NK-92 treated with Interleukin-12 subunit alpha and Interleukin-12 subunit beta, amount 100 ng/mL, for 24 hours (cell line): ENCODE measurements around the gene WFDC9.
"Not testable (repeated sequence)": the region's sequence is repeated elsewhere in the genome, so short reads cannot be mapped to it uniquely, and the experiment has no call there.

Experiments
- DNase-seq: peaks from one replicate; lab custom pipeline; 2025; lab: John Stamatoyannopoulos, UW

WFDC9 gene

GRCh38 chr20:45631184-45631583, at the start of gene WFDC9:
Gene WFDC9, minus strand, starts transcription at chr20:45631284. Its CDS starts 21,103 bp downstream, at chr20:45610181.
- no peak for DNase-seq

DNA sequence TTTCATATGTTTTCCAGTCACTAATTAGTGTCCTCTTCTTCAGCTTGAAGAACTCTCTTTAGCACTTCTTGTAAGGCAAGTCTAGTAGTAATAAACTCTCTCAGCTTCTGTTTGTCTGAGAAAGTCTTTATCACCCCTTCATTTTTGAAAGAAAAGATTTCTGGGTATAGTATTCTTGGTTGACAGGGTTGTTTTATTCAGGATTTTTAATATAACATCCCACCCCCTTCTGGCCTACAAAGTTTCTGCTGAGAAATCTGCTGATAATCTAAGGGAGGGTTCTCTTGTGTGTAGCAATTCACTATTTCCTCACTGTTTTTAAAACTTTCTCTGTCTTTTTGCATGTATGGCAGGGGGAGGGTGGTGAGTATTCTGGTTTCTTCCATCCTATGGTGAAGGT, 48.6 kb upstream of the WFDC9 start:
- DNase-seq: no peak

DNA sequence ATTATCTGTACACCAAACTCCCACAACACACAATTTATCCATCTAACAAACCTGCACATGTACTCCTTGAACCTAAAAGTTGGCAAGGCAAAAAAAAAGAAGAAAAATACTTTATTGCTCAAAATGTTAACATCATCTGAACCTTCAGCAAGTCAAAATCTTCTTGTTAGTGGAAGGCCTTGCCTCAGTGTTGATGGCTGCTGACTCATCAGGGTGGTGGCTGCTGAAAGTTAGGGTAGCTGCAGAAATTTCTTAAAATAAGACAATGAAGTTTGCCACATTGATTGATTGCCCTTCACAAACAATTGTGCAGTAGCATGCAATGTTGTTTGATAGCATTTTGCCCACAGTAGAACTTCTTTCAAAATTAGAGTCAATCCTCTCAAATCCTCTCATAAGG, 41.7 kb upstream of the WFDC9 start:
- DNase-seq: no peak

DNA sequence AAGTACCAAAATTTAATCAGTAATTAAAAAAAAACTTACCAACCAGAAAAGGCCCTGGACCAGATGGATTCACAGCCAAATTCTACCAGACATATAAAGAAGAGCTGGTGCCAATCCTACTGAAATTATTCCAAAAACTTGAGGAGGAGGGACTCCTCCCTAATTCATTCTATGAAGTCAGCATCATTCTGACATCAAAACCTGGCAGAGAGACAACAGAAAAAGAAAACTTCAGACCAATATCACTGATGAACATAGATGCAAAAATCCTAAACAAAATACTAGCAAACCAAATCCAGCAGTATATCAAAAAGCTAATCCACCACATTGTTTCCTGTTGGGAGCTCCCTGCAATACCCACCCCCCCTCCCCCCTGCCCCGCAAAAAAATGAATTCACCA, 39.1 kb upstream of the WFDC9 start, which contains the start of gene WFDC11:
TSS of gene WFDC11 (minus strand) at position 101 of the 400 bp plus-strand sequence. CDS start 19,639 bp downstream, outside the sequence.
- no peak for DNase-seq

DNA sequence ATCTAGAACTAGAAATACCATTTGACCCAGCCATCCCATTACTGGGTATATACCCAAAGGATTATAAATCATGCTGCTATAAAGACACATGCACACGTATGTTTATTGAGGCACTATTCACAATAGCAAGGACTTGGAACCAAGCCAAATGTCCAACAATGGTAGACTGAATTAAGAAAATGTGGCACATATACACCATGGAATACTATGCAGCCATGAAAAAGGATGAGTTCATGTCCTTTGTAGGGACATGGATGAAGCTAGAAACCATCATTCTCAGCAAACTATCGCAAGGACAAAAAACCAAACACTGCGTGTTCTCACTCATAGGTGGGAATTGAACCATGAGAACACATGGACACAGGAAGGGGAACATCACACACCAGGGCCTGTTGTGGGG, 26.0 kb upstream of the WFDC9 start:
- DNase-seq: not testable (repeated sequence)

- DNase-seq: not testable (repeated sequence)
Measured at GRCh38 chr20:45651726-45652125, 20.6 kb upstream of the WFDC9 start.

DNA sequence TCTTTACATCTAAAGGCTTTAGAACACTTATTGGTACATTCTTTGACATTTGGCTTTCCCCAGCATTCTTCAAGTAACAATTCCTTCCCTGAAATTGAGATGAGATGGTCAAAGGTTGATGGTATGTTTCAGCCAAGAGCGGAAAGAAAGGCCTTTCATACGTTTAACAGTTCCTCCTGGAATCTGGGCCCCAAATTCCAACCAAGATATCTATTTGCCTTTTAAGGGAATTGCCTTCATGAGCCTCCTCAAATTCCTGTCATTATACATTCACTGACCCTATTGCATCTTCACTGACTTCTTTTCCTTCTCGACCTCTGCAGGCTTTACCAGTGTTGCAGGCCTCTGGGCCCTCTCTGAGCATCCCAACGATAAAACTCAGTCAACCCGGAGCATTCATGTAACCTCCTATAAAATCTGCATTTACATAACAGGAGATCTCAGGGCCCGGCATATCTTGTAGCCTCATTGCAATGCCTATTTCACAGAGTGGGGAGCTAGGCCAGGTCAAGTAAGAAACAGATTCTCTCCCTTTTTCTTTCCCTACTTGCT, 18.3 kb upstream of the WFDC9 start:
- no peak for DNase-seq

DNA sequence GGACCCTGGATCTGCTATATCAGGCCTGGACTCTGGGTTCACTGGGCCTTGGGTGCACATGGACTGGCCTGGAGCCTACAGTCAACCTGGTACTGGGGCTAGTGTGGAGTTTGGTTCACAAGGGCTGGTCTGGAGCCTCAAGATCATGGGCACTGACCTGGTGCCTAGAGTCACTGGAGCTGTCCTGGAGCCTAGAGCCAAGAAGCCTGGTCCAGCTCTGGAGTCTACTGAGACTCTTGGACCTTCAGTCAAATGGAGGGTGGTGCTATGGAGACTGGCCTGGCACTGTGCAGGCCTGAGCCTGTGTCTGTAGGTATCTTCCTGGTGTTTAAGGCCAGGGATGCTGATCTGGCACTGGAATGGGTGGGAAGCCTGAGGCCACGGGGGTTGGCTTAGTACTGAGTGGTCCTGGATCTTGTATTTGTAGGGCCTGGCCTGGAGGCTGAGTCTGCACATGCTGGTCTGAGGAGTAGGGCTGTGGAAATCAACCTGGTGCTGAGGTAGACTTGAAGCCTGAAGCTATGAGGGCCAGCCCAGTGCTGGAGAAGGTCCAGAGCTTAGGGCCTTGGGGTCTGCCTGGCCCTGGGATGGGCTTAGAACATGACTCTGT, 16.5 kb upstream of the WFDC9 start:
- no peak for DNase-seq

GRCh38 chr20:45646875-45647274, 15.8 kb upstream of the WFDC9 start:
- DNase-seq: no peak

- not testable (repeated sequence) for DNase-seq
Measured at GRCh38 chr20:45645869-45646268, 14.8 kb upstream of the WFDC9 start.

DNA sequence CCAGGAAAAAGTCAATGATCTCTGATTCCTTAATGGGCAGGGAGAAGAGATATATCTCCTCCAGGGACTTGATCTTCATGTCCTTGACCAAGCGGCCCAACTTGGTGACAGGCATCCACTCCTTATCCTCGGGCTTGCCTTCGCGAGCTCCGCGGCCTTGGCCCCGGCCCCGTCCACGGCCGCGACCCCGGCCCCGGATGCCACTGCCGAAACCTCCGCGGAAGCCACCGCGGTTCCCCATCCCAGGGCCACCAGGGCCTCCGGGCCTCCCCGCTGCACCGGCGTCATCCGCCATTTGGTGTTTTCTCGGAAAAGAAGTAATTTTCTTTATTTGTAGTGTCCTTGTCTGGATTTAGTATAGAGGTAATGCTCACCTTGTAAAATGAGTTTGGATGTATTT, 10.0 kb upstream of the WFDC9 start:
- DNase-seq: not testable (repeated sequence)

DNA sequence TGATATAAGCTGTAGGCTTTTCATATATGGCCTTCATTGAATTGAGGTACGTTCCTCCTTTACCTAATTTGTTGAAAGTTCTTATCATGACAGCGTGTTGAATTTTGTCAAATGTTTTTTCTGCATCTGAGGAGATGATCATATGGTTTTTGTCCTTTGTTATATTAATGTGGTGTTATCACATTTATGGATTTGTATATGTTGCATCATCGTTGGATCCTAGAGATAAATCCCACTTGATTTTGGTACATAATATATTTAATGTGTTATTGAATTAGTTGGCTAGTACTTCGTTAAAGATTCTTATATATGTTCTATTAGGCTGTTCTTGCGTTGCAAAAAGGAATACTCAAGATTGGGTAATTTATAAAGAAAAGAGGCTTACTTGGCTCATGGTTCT, 8.6 kb upstream of the WFDC9 start:
- no peak for DNase-seq

GRCh38 chr20:45636513-45636912, 5.4 kb upstream of the WFDC9 start:
- DNase-seq: no peak

DNA sequence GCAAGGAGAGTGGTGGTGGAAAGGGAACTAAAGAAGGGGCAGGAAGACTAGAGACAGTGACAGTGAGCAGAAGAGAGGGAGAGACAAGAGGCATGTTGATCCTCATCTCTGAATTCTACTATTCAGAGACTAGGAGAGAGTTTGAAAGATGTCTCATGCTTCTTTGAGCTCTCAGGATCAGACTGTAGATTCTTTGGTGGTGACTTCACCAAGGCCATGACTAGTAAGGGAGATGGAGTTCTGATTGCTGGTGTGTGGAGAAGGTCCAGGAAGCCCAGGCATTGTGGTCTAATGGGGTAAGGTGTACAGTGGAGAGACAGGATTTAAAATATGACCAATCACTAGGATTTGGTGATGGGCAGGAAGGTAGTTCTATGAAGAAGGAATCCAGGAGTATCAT, 713 bp downstream of the WFDC9 start:
- DNase-seq: no peak

DNA sequence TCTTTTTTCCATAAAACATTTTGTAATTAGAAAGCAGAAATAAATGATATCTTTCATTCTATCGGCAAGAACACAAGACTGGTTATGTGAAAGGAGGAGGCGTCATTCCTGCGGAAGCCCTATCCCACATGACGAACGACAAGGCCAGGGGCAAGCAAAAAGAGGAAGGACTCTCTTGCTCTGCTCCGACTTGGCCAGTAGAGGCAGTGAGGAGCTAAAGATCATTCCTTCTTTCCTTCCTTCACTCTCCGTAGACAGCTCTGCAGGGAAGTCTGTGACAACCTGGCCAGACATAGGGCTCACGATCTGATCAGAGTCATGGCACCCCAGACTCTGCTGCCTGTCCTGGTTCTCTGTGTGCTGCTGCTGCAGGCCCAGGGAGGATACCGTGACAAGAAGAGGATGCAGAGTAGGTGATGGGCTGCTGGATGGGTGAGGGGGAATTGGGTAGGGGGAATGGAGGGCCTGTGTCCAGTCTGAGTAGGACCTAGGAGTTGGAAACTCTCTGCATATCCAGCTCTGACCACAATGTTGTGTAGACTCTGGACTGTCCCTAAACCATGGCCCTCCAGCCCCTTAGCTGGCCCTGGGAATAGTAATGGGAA, 1.5 kb downstream of the WFDC9 start, which contains the start of gene WFDC10A:
TSS of gene WFDC10A (plus strand) at position 244 of the 605 bp plus-strand sequence. CDS start at position 319, 75 bp downstream.
- no peak for DNase-seq

GRCh38 chr20:45626540-45626939, 4.5 kb downstream of the WFDC9 start:
- DNase-seq: no peak

DNA sequence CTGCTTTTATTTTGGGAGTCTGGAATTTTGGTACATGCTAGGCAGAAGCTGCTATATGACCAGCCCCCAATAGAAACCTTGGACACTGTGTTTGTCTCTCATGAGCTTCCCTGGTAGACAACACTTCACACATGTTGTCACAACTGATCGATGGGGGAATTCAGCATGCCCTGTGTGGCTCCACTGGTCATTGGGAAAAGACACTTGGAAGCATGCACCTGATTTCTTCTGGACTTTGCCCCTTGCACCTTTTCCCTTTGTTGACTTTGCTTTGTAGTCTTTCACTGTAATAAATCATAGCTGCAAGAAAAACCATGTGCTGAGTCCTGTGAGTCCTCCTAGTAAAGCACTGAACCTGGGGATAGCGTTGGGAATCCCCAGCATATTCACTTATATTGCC, 9.5 kb downstream of the WFDC9 start:
- DNase-seq: no peak

- no peak for DNase-seq
Measured at GRCh38 chr20:45617591-45617990, 13.5 kb downstream of the WFDC9 start.

DNA sequence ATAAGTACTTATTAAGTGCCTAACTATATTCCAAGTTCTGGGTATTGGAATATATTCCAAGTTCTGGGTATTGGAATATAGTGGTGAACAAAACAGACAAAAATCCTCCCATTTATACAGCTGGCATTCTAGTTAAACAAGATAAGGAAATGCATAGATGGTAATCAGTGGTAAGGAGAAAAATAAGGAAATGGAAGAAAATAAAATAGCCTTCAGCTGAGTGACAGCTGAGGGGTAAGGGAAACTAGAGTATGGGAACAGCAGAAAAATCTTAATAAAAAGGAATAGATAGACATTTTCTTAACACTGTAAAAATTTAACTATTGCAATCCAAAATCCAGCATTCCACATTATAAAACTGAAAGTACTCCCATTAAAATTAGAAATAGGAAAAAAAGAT, 18.8 kb downstream of the WFDC9 start:
- DNase-seq: no peak

DNA sequence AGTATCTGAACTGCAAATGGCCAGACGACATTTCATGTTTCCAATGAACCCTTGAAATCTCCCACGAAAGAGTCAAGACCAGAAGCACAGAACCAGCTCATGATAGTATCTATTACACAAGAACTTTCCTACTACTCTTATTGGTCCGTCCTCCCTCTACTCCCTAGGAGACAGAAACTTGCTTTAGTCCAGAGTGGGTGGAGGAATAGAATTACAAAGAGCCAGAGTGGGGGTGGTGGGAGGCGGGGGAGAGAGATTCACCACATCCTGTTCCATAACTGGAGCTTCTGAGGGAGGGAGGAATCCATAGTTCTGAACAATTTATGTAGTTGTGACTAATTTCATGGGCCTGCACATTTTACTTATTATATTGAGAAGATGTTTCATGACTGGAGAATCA, 20.0 kb downstream of the WFDC9 start:
- DNase-seq: no peak

- DNase-seq: no peak
Measured at GRCh38 chr20:45607810-45608209, 23.3 kb downstream of the WFDC9 start.

GRCh38 chr20:45595235-45595634, 35.8 kb downstream of the WFDC9 start:
- no peak for DNase-seq

DNA sequence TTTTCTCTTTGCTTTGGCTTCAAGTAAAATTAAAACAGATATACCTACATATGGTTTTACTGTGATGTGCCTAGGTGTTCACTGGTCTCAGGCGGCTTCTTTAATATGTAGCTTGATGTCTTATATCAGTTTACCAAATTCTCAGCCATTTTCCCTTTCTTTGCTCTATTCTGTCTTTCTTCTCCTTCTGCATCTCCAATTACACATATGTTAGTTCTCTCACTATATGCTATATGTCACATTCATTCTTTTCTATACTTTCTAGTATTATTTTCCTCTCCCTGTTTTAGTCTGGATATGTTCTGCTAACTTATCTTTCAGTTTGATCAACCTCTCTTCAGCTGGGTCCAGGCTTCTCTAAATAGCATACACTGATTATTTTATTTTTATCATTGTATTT, 37.6 kb downstream of the WFDC9 start:
- DNase-seq: no peak
